ENCODE results near the gene POLK. TPM values are rescaled to one million over a fixed set of nuclear protein-coding genes. Genes with fewer than 3 reads are reported as not detected.
"Not testable (repeated sequence)": the region's sequence is repeated elsewhere in the genome, so short reads cannot be mapped to it uniquely, and the experiment has no call there.

POLK gene
- total RNA-seq, 2 donors from 2014 or later = 32.3 to 33.9 TPM

- Mint-ChIP-seq H3K27me3 (no peaks in the 10 kb centered on the region), H3K4me3 (no peak overlapping the region), H3K9me3 (no peaks in the 10 kb centered on the region), H3K4me1 (ENCODE audit: low read depth in 2 of 2) (peaks cover 20 to 41% of the 10 kb centered on the region in 2 donors), H3K27ac (no peak overlapping the region), H3K36me3 (peaks cover 20% of the 10 kb centered on the region)
- ATAC-seq (no peak), DNase-seq (ENCODE audit: low spot score) (no peak)
Measured at GRCh38 chr5:75521195-75521594, 9.5 kb downstream of the POLK start.

- Mint-ChIP-seq H3K27me3 (no peaks in the 10 kb centered on the region), H3K4me3 (no peak overlapping the region), H3K9me3 (no peaks in the 10 kb centered on the region), H3K4me1 (ENCODE audit: low read depth in 2 of 2) (peaks cover 17 to 37% of the 10 kb centered on the region in 2 donors), H3K27ac (no peak overlapping the region), H3K36me3 (peaks cover 20% of the 10 kb centered on the region)
- ATAC-seq (no peak), DNase-seq (ENCODE audit: low spot score) (no peak)
Measured at GRCh38 chr5:75522025-75522424, 10.3 kb downstream of the POLK start.

- no peak overlapping the region for H3K4me3 Mint-ChIP-seq
- no peaks in the 10 kb centered on the region for H3K9me3 Mint-ChIP-seq
- H3K27ac Mint-ChIP-seq = no peak overlapping the region
- H3K4me1 Mint-ChIP-seq (ENCODE audit: low read depth in 2 of 2) = peaks cover 15 to 34% of the 10 kb centered on the region in 2 donors
- H3K36me3 Mint-ChIP-seq = peaks cover 20% of the 10 kb centered on the region
- no peaks in the 10 kb centered on the region for H3K27me3 Mint-ChIP-seq
- DNase-seq (ENCODE audit: low spot score) (no peak), ATAC-seq (no peak)
Measured at GRCh38 chr5:75522542-75522941, 10.9 kb downstream of the POLK start.

GRCh38 chr5:75523275-75523674 is 11.6 kb downstream of the POLK start:
- H3K27me3 Mint-ChIP-seq = no peaks in the 10 kb centered on the region
- DNase-seq (ENCODE audit: low spot score) (no peak), ATAC-seq (no peak)
- no peaks in the 10 kb centered on the region for H3K9me3 Mint-ChIP-seq
- H3K4me1 Mint-ChIP-seq (ENCODE audit: low read depth in 2 of 2) = peaks cover 10 to 28% of the 10 kb centered on the region in 2 donors
- H3K27ac Mint-ChIP-seq = no peak overlapping the region
- H3K4me3 Mint-ChIP-seq = no peak overlapping the region
- H3K36me3 Mint-ChIP-seq = peaks cover 20% of the 10 kb centered on the region

GRCh38 chr5:75524071-75524470 is 12.4 kb downstream of the POLK start:
- DNase-seq (ENCODE audit: low spot score) = no peak
- no peaks in the 10 kb centered on the region for H3K27me3 Mint-ChIP-seq
- H3K9me3 Mint-ChIP-seq = no peaks in the 10 kb centered on the region
- ATAC-seq = no peak
- no peak overlapping the region for H3K27ac Mint-ChIP-seq
- peaks cover 20% of the 10 kb centered on the region for H3K36me3 Mint-ChIP-seq
- H3K4me1 Mint-ChIP-seq (ENCODE audit: low read depth in 2 of 2) = peaks cover 11 to 22% of the 10 kb centered on the region in 2 donors
- H3K4me3 Mint-ChIP-seq = no peak overlapping the region

GRCh38 chr5:75524591-75524990 is 12.9 kb downstream of the POLK start:
- no peak overlapping the region for H3K4me3 Mint-ChIP-seq
- DNase-seq (ENCODE audit: low spot score) (no peak), ATAC-seq (no peak)
- no peak overlapping the region for H3K27ac Mint-ChIP-seq
- H3K27me3 Mint-ChIP-seq = no peaks in the 10 kb centered on the region
- H3K4me1 Mint-ChIP-seq (ENCODE audit: low read depth in 2 of 2) = peaks cover 8 to 17% of the 10 kb centered on the region in 2 donors
- H3K36me3 Mint-ChIP-seq = peaks cover 17% of the 10 kb centered on the region
- H3K9me3 Mint-ChIP-seq = no peaks in the 10 kb centered on the region

- no peaks in the 10 kb centered on the region for H3K27me3 Mint-ChIP-seq
- H3K36me3 Mint-ChIP-seq = peaks cover 16% of the 10 kb centered on the region
- DNase-seq (ENCODE audit: low spot score) (no peak), ATAC-seq (no peak)
- no peaks in the 10 kb centered on the region for H3K9me3 Mint-ChIP-seq
- H3K27ac Mint-ChIP-seq = no peak overlapping the region
- no peak overlapping the region for H3K4me3 Mint-ChIP-seq
- H3K4me1 Mint-ChIP-seq (ENCODE audit: low read depth in 2 of 2) = peaks cover 7 to 14% of the 10 kb centered on the region in 2 donors
Measured at GRCh38 chr5:75525344-75525743, 13.7 kb downstream of the POLK start.

- no peaks in the 10 kb centered on the region for H3K9me3 Mint-ChIP-seq
- no peaks in the 10 kb centered on the region for H3K27me3 Mint-ChIP-seq
- peaks cover 8% of the 10 kb centered on the region for H3K36me3 Mint-ChIP-seq
- no peak for ATAC-seq
- peaks cover 7 to 14% of the 10 kb centered on the region in 2 donors for H3K4me1 Mint-ChIP-seq (ENCODE audit: low read depth in 2 of 2)
- no peak overlapping the region for H3K27ac Mint-ChIP-seq
- DNase-seq (ENCODE audit: low spot score) = no peak
- no peak overlapping the region for H3K4me3 Mint-ChIP-seq
Measured at GRCh38 chr5:75526070-75526469, 14.4 kb downstream of the POLK start.

GRCh38 chr5:75529185-75529584 is 17.5 kb downstream of the POLK start:
- Mint-ChIP-seq H3K36me3 (peaks cover 13% of the 10 kb centered on the region), H3K4me3 (no peak overlapping the region), H3K4me1 (ENCODE audit: low read depth in 2 of 2) (peaks cover 8 to 11% of the 10 kb centered on the region in 2 donors), H3K27me3 (no peaks in the 10 kb centered on the region), H3K27ac (no peak overlapping the region), H3K9me3 (peaks cover 4% of the 10 kb centered on the region)
- DNase-seq (ENCODE audit: low spot score) = no peak
- ATAC-seq = no peak

- no peak overlapping the region for H3K27ac Mint-ChIP-seq
- no peak for DNase-seq (ENCODE audit: low spot score)
- peaks cover 17 to 18% of the 10 kb centered on the region in 2 donors for H3K4me1 Mint-ChIP-seq (ENCODE audit: low read depth in 2 of 2)
- no peaks in the 10 kb centered on the region for H3K27me3 Mint-ChIP-seq
- no peak for ATAC-seq
- H3K4me3 Mint-ChIP-seq = no peak overlapping the region
- H3K9me3 Mint-ChIP-seq = peaks cover 7% of the 10 kb centered on the region
- peaks cover 33% of the 10 kb centered on the region for H3K36me3 Mint-ChIP-seq
Measured at GRCh38 chr5:75532190-75532589, 20.5 kb downstream of the POLK start.

- H3K27ac Mint-ChIP-seq; DNase-seq (ENCODE audit: low spot score); H3K9me3 Mint-ChIP-seq; H3K27me3 Mint-ChIP-seq; H3K4me3 Mint-ChIP-seq; ATAC-seq: not testable (repeated sequence)
- peaks cover 33% of the 10 kb centered on the region for H3K36me3 Mint-ChIP-seq
- peaks cover 18 to 19% of the 10 kb centered on the region in 2 donors for H3K4me1 Mint-ChIP-seq (ENCODE audit: low read depth in 2 of 2)
Measured at GRCh38 chr5:75533716-75534115, 22.0 kb downstream of the POLK start.

- ATAC-seq = no peak
- Mint-ChIP-seq H3K4me3 (no peak overlapping the region), H3K9me3 (peaks cover 7% of the 10 kb centered on the region), H3K27ac (no peak overlapping the region), H3K36me3 (peaks cover 33% of the 10 kb centered on the region), H3K4me1 (ENCODE audit: low read depth in 2 of 2) (peaks cover 16 to 18% of the 10 kb centered on the region in 2 donors), H3K27me3 (no peaks in the 10 kb centered on the region)
- no peak for DNase-seq (ENCODE audit: low spot score)
Measured at GRCh38 chr5:75534734-75535133, 23.0 kb downstream of the POLK start.

- DNase-seq (ENCODE audit: low spot score) (no peak), ATAC-seq (no peak)
- Mint-ChIP-seq H3K4me1 (ENCODE audit: low read depth in 2 of 2) (peaks cover 16 to 18% of the 10 kb centered on the region in 2 donors), H3K27ac (no peak overlapping the region), H3K9me3 (peaks cover 7% of the 10 kb centered on the region), H3K4me3 (no peak overlapping the region), H3K36me3 (peaks cover 33% of the 10 kb centered on the region), H3K27me3 (no peaks in the 10 kb centered on the region)
Measured at GRCh38 chr5:75536147-75536546, 24.5 kb downstream of the POLK start.

- Mint-ChIP-seq H3K4me1 (ENCODE audit: low read depth in 2 of 2) (peaks cover 16 to 18% of the 10 kb centered on the region in 2 donors), H3K36me3 (peaks cover 33% of the 10 kb centered on the region), H3K27me3 (no peaks in the 10 kb centered on the region), H3K4me3 (no peak overlapping the region), H3K27ac (no peak overlapping the region), H3K9me3 (peaks cover 7% of the 10 kb centered on the region)
- no peak for DNase-seq (ENCODE audit: low spot score)
- ATAC-seq = peak in 1 of 2 donors; percentile 24
Measured at GRCh38 chr5:75536694-75537360, 25.1 kb downstream of the POLK start.

- ATAC-seq = no peak
- Mint-ChIP-seq H3K4me3 (no peak overlapping the region), H3K27ac (no peak overlapping the region), H3K9me3 (peaks cover 6% of the 10 kb centered on the region), H3K36me3 (peaks cover 24% of the 10 kb centered on the region), H3K27me3 (no peaks in the 10 kb centered on the region), H3K4me1 (ENCODE audit: low read depth in 2 of 2) (peaks cover 13 to 18% of the 10 kb centered on the region in 2 donors)
- no peak for DNase-seq (ENCODE audit: low spot score)
Measured at GRCh38 chr5:75538211-75538610, 26.5 kb downstream of the POLK start.
